ENCODE measurements around the gene CT45A3.

DNA sequence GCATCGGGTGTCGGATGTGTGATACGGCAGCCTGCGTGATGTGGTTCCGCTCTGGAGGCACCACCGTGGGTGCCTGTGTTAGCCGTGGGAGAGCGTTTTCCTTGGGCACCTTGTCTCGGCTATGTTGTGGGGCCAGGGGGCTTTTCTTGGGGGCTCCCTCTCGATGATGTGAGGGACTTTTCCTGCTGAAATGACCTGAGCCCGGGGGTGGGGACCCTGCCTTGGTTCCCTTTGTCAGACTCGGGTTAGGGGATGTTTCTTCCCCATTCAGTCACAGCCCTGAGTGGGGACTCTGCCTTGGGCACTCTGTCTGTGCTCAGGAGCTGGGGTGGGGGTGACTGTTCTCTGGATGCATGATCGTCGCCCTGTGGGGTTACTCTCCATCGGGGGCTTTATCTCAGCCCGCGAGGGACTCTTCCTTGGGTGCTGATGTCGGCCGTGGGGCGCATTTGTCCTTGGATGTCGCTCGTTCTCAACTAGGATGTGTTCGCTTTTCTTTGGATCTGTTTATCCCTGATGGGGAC lies 26.7 kb downstream of the CT45A3 start:
- TF ChIP-seq CTCF (IDR thresholded peaks at IDR 0.05) (no peak), POLR2A (IDR thresholded peaks at IDR 0.05) (no peak)

Data from body of pancreas (tissue), 4 donors.